Measurements from ENCODE around the gene SERPINB10.

- TF ChIP-seq CTCF (IDR thresholded peaks at IDR 0.05; ENCODE audit: poor library complexity) (no peak), EZH2 (IDR thresholded peaks at IDR 0.05; ENCODE audit: borderline replicate concordance) (no peak), EZH2phosphoT487 (IDR thresholded peaks at IDR 0.05; ENCODE audit: low read depth, severe bottlenecking, unreplicated experiment) (no peak)
Observed at GRCh38 chr18:63964908-63965307, 57.1 kb downstream of the SERPINB10 start.

Data from hepatocyte (in vitro differentiated cells).